GM19468 (cell line): ENCODE results near the gene CCND2.

Experiments
- ATAC-seq: cut with Tn5 transposase; IDR thresholded peaks from one replicate; pipeline ENCODE4 v1.9.1; 2021; ENCODE audit warnings: mild to moderate bottlenecking, moderate library complexity, moderate number of reproducible peaks; ENCODE audit not compliant: unreplicated experiment; ENCODE audit errors: extremely low read depth

Gene CCND2

GRCh38 chr12:4288296-4289131 is 15.0 kb downstream of the CCND2 start:
- ATAC-seq: no peak

GRCh38 chr12:4289231-4289878 is 15.8 kb downstream of the CCND2 start:
- no peak for ATAC-seq

- ATAC-seq: no peak
These were observed 16.6 kb downstream of the CCND2 start for GRCh38 chr12:4289998-4290790.

GRCh38 chr12:4292341-4293073 is 18.9 kb downstream of the CCND2 start:
- no peak for ATAC-seq

- no peak for ATAC-seq
These were observed 19.9 kb downstream of the CCND2 start for GRCh38 chr12:4293299-4293965.

- ATAC-seq: no peak
These were observed 20.5 kb downstream of the CCND2 start for GRCh38 chr12:4293966-4294505.

- ATAC-seq: no peak
These were observed 23.2 kb downstream of the CCND2 start for GRCh38 chr12:4296751-4297150.

GRCh38 chr12:4297617-4298016 is 24.1 kb downstream of the CCND2 start:
- ATAC-seq: no peak

GRCh38 chr12:4300883-4301282 is 27.3 kb downstream of the CCND2 start:
- no peak for ATAC-seq

GRCh38 chr12:4301932-4302501 is 28.5 kb downstream of the CCND2 start:
- no peak for ATAC-seq

- no peak for ATAC-seq
These were observed 29.3 kb downstream of the CCND2 start for GRCh38 chr12:4302881-4303280.

GRCh38 chr12:4303750-4304149 is 30.2 kb downstream of the CCND2 start:
- no peak for ATAC-seq

GRCh38 chr12:4307593-4308333 is 34.2 kb downstream of the CCND2 start:
- ATAC-seq: no peak

GRCh38 chr12:4308334-4308950 is 34.9 kb downstream of the CCND2 start:
- no peak for ATAC-seq

GRCh38 chr12:4311776-4312175 is 38.2 kb downstream of the CCND2 start:
- ATAC-seq: no peak

- no peak for ATAC-seq
These were observed 38.7 kb downstream of the CCND2 start for GRCh38 chr12:4312251-4312650.

- ATAC-seq: no peak
These were observed 46.9 kb downstream of the CCND2 start for GRCh38 chr12:4320497-4320852.
